ENCODE measurements around the gene CGB2. TPM values are rescaled to one million over a fixed set of nuclear protein-coding genes. Genes with fewer than 3 reads are reported as not detected.
"Not testable (repeated sequence)": the region's sequence is repeated elsewhere in the genome, so short reads cannot be mapped to it uniquely, and the experiment has no call there.

The CGB2 gene
- total RNA-seq, 5 donors from 2014 or later (not counting 1 experiment from before 2014, with no cell fraction given): not detected

- no peak overlapping the region for H3K27ac ChIP-seq (ENCODE audit: low read length)
- ChIA-PET POLR2A (no interaction called here), CTCF (no interaction called here)
- Mint-ChIP-seq H3K36me3 (peaks cover 3% of the 10 kb centered on the region), H3K27me3 (peaks cover 18 to 40% of the 10 kb centered on the region in 2 donors), H3K9me3 (no peaks in the 10 kb centered on the region), H3K4me1 (peaks cover 19 to 21% (median 19%) of the 10 kb centered on the region in 3 donors), H3K27ac (no peak overlapping the region), H3K4me3 (peak overlapping the region; percentile 82 to 94 (median 84))
- no peaks in the 10 kb centered on the region for H3K9me3 ChIP-seq
- peaks cover 5 to 26% of the 10 kb centered on the region in 2 experiments for H3K4me1 ChIP-seq (ENCODE audit: control insufficient read depth in 1 of 2, extremely low read depth in 1 of 2, insufficient read depth in 2 of 2, low read length in 2 of 2)
- under 1% methylated on average over 53 of the region's 63 CpGs for WGBS (ENCODE audit: insufficient coverage)
- peak in 32 of 35 experiments; percentile 20 to 64 (median 40) for DNase-seq
- ATAC-seq (replicated peaks in 1 of 4): peak; percentile 72 to 77 (median 76)
- no peaks in the 10 kb centered on the region for H3K36me3 ChIP-seq (ENCODE audit: control insufficient read depth in 2 of 2, extremely low read depth in 1 of 2, insufficient read depth in 1 of 2, low read length in 1 of 2)
- peak overlapping the region; percentile 48 to 60 for H3K4me3 ChIP-seq (ENCODE audit: control insufficient read depth in 1 of 2, extremely low read depth in 1 of 2, low read length in 1 of 2)
- H3K27me3 ChIP-seq (replicated peaks in 1 of 2; ENCODE audit: control insufficient read depth in 2 of 2, extremely low read depth in 1 of 2, insufficient read depth in 2 of 2, low read length in 1 of 2): peaks cover 0 to 56% of the 10 kb centered on the region in 2 experiments
Measured at GRCh38 chr19:49056101-49056901, 24.6 kb downstream of the CGB2 start.

- Histone ChIP-seq H3K4me3 (ENCODE audit: control insufficient read depth in 1 of 2, extremely low read depth in 1 of 2, low read length in 1 of 2) (peak overlapping the region; percentile 48 to 60), H3K27me3 (replicated peaks in 1 of 2; ENCODE audit: control insufficient read depth in 2 of 2, extremely low read depth in 1 of 2, insufficient read depth in 2 of 2, low read length in 1 of 2) (peaks cover 0 to 63% of the 10 kb centered on the region in 2 experiments), H3K4me1 (ENCODE audit: control insufficient read depth in 1 of 2, extremely low read depth in 1 of 2, insufficient read depth in 2 of 2, low read length in 2 of 2) (peaks cover 5 to 26% of the 10 kb centered on the region in 2 experiments)
- Mint-ChIP-seq H3K27ac (peak overlapping the region in 1 of 2 donors; percentile 71), H3K4me3 (peak overlapping the region; percentile 82 to 94 (median 84)), H3K4me1 (peaks cover 19 to 21% (median 19%) of the 10 kb centered on the region in 3 donors), H3K27me3 (peaks cover 18 to 44% of the 10 kb centered on the region in 2 donors)
- H3K36me3 ChIP-seq (ENCODE audit: control insufficient read depth in 2 of 2, extremely low read depth in 1 of 2, insufficient read depth in 1 of 2, low read length in 1 of 2); CTCF ChIA-PET; H3K36me3 Mint-ChIP-seq; H3K9me3 Mint-ChIP-seq; H3K9me3 ChIP-seq; POLR2A ChIA-PET; H3K27ac ChIP-seq (ENCODE audit: low read length): not testable (repeated sequence)
- peak in 3 of 4 experiments; percentile 14 to 19 (median 17) for ATAC-seq (replicated peaks in 1 of 4)
- WGBS (ENCODE audit: insufficient coverage): 5% methylated on average over 17 of the region's 34 CpGs
- peak in 1 of 35 experiments; percentile 20 for DNase-seq
Measured at GRCh38 chr19:49056902-49057596, 25.4 kb downstream of the CGB2 start.

- peaks cover 18 to 44% of the 10 kb centered on the region in 2 donors for H3K27me3 Mint-ChIP-seq
- ATAC-seq (replicated peaks in 1 of 4) (peak; percentile 13 to 45 (median 32)), DNase-seq (peak in 10 of 35 experiments; percentile 17 to 43 (median 35))
- POLR2A ChIA-PET: interaction anchor here in 1 of 2 donors (0.6 kb wide), 2 partner anchors 268 to 846 kb away, joined by 3 to 4 read pairs; no protein-coding TSS in a partner anchor
- H3K36me3 Mint-ChIP-seq: peaks cover 3% of the 10 kb centered on the region
- Histone ChIP-seq H3K27ac (ENCODE audit: low read length) (no peak within 1 kb of the TSS), H3K27me3 (replicated peaks in 1 of 2; ENCODE audit: control insufficient read depth in 2 of 2, extremely low read depth in 1 of 2, insufficient read depth in 2 of 2, low read length in 1 of 2) (peaks cover 0 to 70% of the 10 kb centered on the region in 2 experiments), H3K36me3 (ENCODE audit: control insufficient read depth in 2 of 2, extremely low read depth in 1 of 2, insufficient read depth in 1 of 2, low read length in 1 of 2) (no peaks in the 10 kb centered on the region), H3K9me3 (no peaks in the 10 kb centered on the region), H3K4me3 (ENCODE audit: control insufficient read depth in 1 of 2, extremely low read depth in 1 of 2, low read length in 1 of 2) (peak within 1 kb of the TSS; percentile 48 to 60), H3K4me1 (ENCODE audit: control insufficient read depth in 1 of 2, extremely low read depth in 1 of 2, insufficient read depth in 2 of 2, low read length in 2 of 2) (peaks cover 5 to 26% of the 10 kb centered on the region in 2 experiments)
- H3K27ac Mint-ChIP-seq: peak within 1 kb of the TSS in 1 of 2 donors; percentile 71
- 6% methylated on average over 31 of the region's 38 CpGs for WGBS (ENCODE audit: insufficient coverage)
- CTCF ChIA-PET: interaction anchor here in 1 of 2 donors (0.6 kb wide), 1 partner anchor 9 kb away, joined by 3 read pairs; no protein-coding TSS in a partner anchor
- H3K4me1 Mint-ChIP-seq: peaks cover 19 to 21% (median 19%) of the 10 kb centered on the region in 3 donors
- peak within 1 kb of the TSS; percentile 82 to 94 (median 84) for H3K4me3 Mint-ChIP-seq
- no peaks in the 10 kb centered on the region for H3K9me3 Mint-ChIP-seq
Measured at GRCh38 chr19:49057636-49058234, 26.0 kb downstream of the CGB2 start, which contains the start of gene CGB7. CGB7 (minus strand) TSS chr19:49057749; CDS start chr19:49055375, 2,374 bp downstream.

- DNase-seq: peak in 1 of 35 experiments; percentile 15
- Histone ChIP-seq H3K36me3 (ENCODE audit: control insufficient read depth in 2 of 2, extremely low read depth in 1 of 2, insufficient read depth in 1 of 2, low read length in 1 of 2) (no peaks in the 10 kb centered on the region), H3K27ac (ENCODE audit: low read length) (no peak overlapping the region), H3K9me3 (no peaks in the 10 kb centered on the region), H3K27me3 (replicated peaks in 1 of 2; ENCODE audit: control insufficient read depth in 2 of 2, extremely low read depth in 1 of 2, insufficient read depth in 2 of 2, low read length in 1 of 2) (peaks cover 0 to 78% of the 10 kb centered on the region in 2 experiments), H3K4me1 (ENCODE audit: control insufficient read depth in 1 of 2, extremely low read depth in 1 of 2, insufficient read depth in 2 of 2, low read length in 2 of 2) (peaks cover 5 to 26% of the 10 kb centered on the region in 2 experiments), H3K4me3 (ENCODE audit: control insufficient read depth in 1 of 2, extremely low read depth in 1 of 2, low read length in 1 of 2) (no peak overlapping the region)
- Mint-ChIP-seq H3K4me3 (peak overlapping the region in 1 of 3 donors; percentile 94), H3K27ac (no peak overlapping the region), H3K9me3 (no peaks in the 10 kb centered on the region), H3K36me3 (peaks cover 3% of the 10 kb centered on the region), H3K27me3 (peaks cover 18 to 49% of the 10 kb centered on the region in 2 donors), H3K4me1 (peaks cover 19 to 21% (median 19%) of the 10 kb centered on the region in 3 donors)
- ChIA-PET POLR2A (interaction anchor here in 1 of 2 donors (0.6 kb wide), 1 partner anchor 847 kb away, joined by 3 read pairs; no protein-coding TSS in a partner anchor), CTCF (no interaction called here)
- WGBS (ENCODE audit: insufficient coverage): 64% methylated on average over 4 of the region's 10 CpGs
- no peak for ATAC-seq (replicated peaks in 1 of 4)
Measured at GRCh38 chr19:49058562-49058961, 26.9 kb downstream of the CGB2 start.

- WGBS (ENCODE audit: insufficient coverage): 57% methylated on average over 7 of the region's 9 CpGs
- H3K36me3 Mint-ChIP-seq: peaks cover 3% of the 10 kb centered on the region
Measured at GRCh38 chr19:49059053-49059452, 27.4 kb downstream of the CGB2 start.

More at GRCh38 chr19:49059053-49059452, 27.4 kb downstream of the CGB2 start:
- H3K27ac Mint-ChIP-seq: no peak overlapping the region
- no peaks in the 10 kb centered on the region for H3K9me3 Mint-ChIP-seq
- H3K4me3 Mint-ChIP-seq: peak overlapping the region in 1 of 3 donors; percentile 94
- DNase-seq (no peak), ATAC-seq (replicated peaks in 1 of 4) (no peak)
- no peak overlapping the region for H3K27ac ChIP-seq (ENCODE audit: low read length)
- H3K27me3 Mint-ChIP-seq: peaks cover 18 to 53% of the 10 kb centered on the region in 2 donors
- H3K9me3 ChIP-seq: no peaks in the 10 kb centered on the region
- POLR2A ChIA-PET: no interaction called here
- peaks cover 0 to 83% of the 10 kb centered on the region in 2 experiments for H3K27me3 ChIP-seq (replicated peaks in 1 of 2; ENCODE audit: control insufficient read depth in 2 of 2, extremely low read depth in 1 of 2, insufficient read depth in 2 of 2, low read length in 1 of 2)
- peaks cover 19 to 21% (median 19%) of the 10 kb centered on the region in 3 donors for H3K4me1 Mint-ChIP-seq
- peaks cover 5 to 26% of the 10 kb centered on the region in 2 experiments for H3K4me1 ChIP-seq (ENCODE audit: control insufficient read depth in 1 of 2, extremely low read depth in 1 of 2, insufficient read depth in 2 of 2, low read length in 2 of 2)
- CTCF ChIA-PET: no interaction called here
- no peaks in the 10 kb centered on the region for H3K36me3 ChIP-seq (ENCODE audit: control insufficient read depth in 2 of 2, extremely low read depth in 1 of 2, insufficient read depth in 1 of 2, low read length in 1 of 2)
- no peak overlapping the region for H3K4me3 ChIP-seq (ENCODE audit: control insufficient read depth in 1 of 2, extremely low read depth in 1 of 2, low read length in 1 of 2)

All from T-cell (primary cell).